ENCODE data around the gene KIF5C.

DNA sequence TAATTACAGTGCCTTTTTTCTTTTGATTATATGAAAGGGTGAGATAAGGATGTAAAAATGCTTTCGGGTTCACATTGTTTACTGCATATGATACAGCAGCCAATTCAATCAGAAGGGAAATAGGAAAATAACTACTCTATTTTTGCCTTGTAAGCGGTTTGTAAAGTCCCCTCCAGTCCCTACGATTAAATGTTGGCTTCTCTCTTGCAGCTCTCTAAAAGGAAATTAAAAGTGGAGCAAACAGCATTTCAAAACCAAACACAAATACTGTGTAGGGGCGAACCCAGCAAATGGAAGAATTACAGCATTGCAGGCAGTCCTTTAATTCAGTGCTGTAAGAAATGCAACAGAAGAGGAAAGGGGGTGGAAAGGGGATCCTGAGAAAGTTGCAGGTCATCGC, 182.4 kb downstream of the KIF5C start:
- TF ChIP-seq, protein P1, sequence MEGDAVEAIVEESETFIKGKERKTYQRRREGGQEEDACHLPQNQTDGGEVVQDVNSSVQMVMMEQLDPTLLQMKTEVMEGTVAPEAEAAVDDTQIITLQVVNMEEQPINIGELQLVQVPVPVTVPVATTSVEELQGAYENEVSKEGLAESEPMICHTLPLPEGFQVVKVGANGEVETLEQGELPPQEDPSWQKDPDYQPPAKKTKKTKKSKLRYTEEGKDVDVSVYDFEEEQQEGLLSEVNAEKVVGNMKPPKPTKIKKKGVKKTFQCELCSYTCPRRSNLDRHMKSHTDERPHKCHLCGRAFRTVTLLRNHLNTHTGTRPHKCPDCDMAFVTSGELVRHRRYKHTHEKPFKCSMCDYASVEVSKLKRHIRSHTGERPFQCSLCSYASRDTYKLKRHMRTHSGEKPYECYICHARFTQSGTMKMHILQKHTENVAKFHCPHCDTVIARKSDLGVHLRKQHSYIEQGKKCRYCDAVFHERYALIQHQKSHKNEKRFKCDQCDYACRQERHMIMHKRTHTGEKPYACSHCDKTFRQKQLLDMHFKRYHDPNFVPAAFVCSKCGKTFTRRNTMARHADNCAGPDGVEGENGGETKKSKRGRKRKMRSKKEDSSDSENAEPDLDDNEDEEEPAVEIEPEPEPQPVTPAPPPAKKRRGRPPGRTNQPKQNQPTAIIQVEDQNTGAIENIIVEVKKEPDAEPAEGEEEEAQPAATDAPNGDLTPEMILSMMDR (IDR thresholded peaks at IDR 0.05; ENCODE audit: borderline replicate concordance, extremely low read depth, low read length, poor library complexity, severe bottlenecking) = no peak
- no peak for TF ChIP-seq EZH2 (IDR thresholded peaks at IDR 0.05; ENCODE audit: borderline replicate concordance, low read depth, low read length, severe bottlenecking)
